ENCODE results near the gene CCDC61. TPM values are rescaled to one million over a fixed set of nuclear protein-coding genes. Genes with fewer than 3 reads are reported as not detected.

The CCDC61 gene
- polyA plus RNA-seq, 3 donors: 4.3 to 8.8 (median 6.1) TPM

DNA sequence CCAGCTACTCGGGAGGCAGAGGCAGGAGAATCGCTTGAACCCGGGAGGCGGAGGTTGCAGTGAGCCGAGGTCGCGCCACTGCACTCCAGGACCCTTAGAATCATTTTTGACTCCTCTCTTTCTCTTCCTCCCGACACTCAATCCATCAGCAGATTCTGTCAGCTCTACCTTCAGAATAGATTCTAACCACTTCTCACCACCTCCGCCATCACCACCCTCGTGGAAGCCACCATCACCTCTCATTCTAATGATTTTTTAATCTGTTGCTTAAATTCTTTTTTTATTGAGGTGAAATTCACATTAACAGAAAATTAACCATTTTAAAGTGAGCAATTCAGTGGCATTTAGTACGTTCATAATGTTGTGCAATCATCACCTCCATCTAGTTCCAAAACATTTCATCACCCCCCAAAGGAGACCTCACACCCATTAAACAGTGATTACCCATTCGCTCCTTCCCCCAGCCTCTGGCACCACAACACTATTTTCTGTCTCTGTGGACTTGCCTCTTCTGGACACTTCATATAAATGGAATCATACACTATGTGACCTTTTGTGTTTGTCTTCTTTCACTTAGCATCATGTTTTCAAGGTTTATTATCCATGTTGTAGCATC is 5.0 kb upstream of the CCDC61 start:
- Mint-ChIP-seq H3K27ac (no peak overlapping the region), H3K36me3 (no peaks in the 10 kb centered on the region), H3K9me3 (peaks cover 0 to 2% (median 0%) of the 10 kb centered on the region in 7 donors), H3K4me3 (peak overlapping the region in 1 of 2 donors; percentile 47), H3K4me1 (peaks cover 2% of the 10 kb centered on the region), H3K27me3 (ENCODE audit: low read depth in 3 of 3) (peaks cover 8 to 21% (median 19%) of the 10 kb centered on the region in 3 donors)
- 90% methylated on average over 9 of the region's 12 CpGs for WGBS (ENCODE audit: insufficient coverage)
- TF ChIP-seq CTCF (IDR thresholded peaks at IDR 0.05): no peak
- no peaks in the 10 kb centered on the region for H3K9me3 ChIP-seq (replicated peaks in 1 of 2; ENCODE audit: control insufficient read depth in 1 of 2, insufficient read depth in 1 of 2, low read length in 2 of 2)
- no peak overlapping the region for H3K27ac ChIP-seq (ENCODE audit: low read depth in 1 of 2, low read length in 2 of 2)
- DNase-seq: no peak
- H3K27me3 ChIP-seq (ENCODE audit: control insufficient read depth in 2 of 2, insufficient read depth in 2 of 2, low read length in 2 of 2): peaks cover 0 to 2% of the 10 kb centered on the region in 2 donors
- no peak overlapping the region for H3K4me2 ChIP-seq (replicated peaks; ENCODE audit: extremely low read depth, low read length, poor library complexity, severe bottlenecking)
- H3K9ac ChIP-seq (ENCODE audit: insufficient read depth, low read length, poor library complexity, severe bottlenecking): no peak overlapping the region
- H3K4me3 ChIP-seq (replicated peaks in 1 of 3; ENCODE audit: low read depth in 2 of 3, low read length in 3 of 3): no peak overlapping the region
- H4K20me1 ChIP-seq (ENCODE audit: insufficient read depth, low read length): no peaks in the 10 kb centered on the region
- intact Hi-C loops (cut with micrococcal nuclease): no loop called here
- H2AFZ ChIP-seq (ENCODE audit: insufficient read depth, low read depth, low read length, poor library complexity, severe bottlenecking): no peak overlapping the region
- H3K79me2 ChIP-seq (ENCODE audit: insufficient read depth, low read length): no peaks in the 10 kb centered on the region
- peaks cover 6 to 9% of the 10 kb centered on the region in 2 donors for H3K4me1 ChIP-seq (ENCODE audit: control insufficient read depth in 1 of 2, insufficient read depth in 2 of 2, low read length in 2 of 2)
- H3K36me3 ChIP-seq (replicated peaks in 1 of 2; ENCODE audit: control insufficient read depth in 1 of 2, insufficient read depth in 2 of 2, low read length in 2 of 2): no peaks in the 10 kb centered on the region

DNA sequence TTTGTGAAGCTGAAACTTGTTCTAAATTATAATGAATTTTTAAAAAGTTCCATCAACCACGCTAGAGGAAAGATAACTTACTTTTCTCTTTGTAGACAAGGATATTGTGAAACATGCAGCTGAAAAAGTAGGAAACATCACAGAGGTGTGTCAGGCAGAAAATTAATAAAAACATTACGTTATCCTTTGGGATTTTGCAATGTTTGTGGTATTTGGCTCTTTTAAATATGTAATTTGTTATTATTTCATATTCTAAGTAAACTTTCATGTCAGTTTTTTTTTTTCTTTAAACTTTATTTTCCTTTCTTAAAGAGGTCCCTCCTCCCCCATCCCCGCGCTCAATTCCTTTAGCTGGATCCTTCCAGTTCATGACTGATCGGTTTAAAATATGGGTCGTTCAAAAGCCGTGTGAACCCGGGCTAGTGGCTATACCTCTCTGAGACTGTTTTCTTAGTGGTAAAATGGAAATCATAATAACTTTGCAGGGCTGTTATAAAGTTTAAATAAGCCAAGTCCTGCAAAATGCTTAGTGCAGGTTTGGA is 740 bp upstream of the CCDC61 start:
- H4K20me1 ChIP-seq (ENCODE audit: insufficient read depth, low read length): peaks cover 4% of the 10 kb centered on the region
- Mint-ChIP-seq H3K36me3 (peaks cover 6 to 8% of the 10 kb centered on the region in 2 donors), H3K4me1 (peaks cover 7% of the 10 kb centered on the region), H3K4me3 (no peak overlapping the region), H3K27me3 (ENCODE audit: low read depth in 3 of 3) (peaks cover 8 to 12% (median 9%) of the 10 kb centered on the region in 3 donors), H3K9me3 (peaks cover 0 to 2% (median 0%) of the 10 kb centered on the region in 7 donors), H3K27ac (no peak overlapping the region)
- H3K36me3 ChIP-seq (replicated peaks in 1 of 2; ENCODE audit: control insufficient read depth in 1 of 2, insufficient read depth in 2 of 2, low read length in 2 of 2): no peaks in the 10 kb centered on the region
- H3K79me2 ChIP-seq (ENCODE audit: insufficient read depth, low read length): no peaks in the 10 kb centered on the region
- H3K27me3 ChIP-seq (ENCODE audit: control insufficient read depth in 2 of 2, insufficient read depth in 2 of 2, low read length in 2 of 2): no peaks in the 10 kb centered on the region
- intact Hi-C loops (cut with micrococcal nuclease): loop anchor here in 1 of 2 donors (2.0 kb wide), 1 partner anchor 132 kb away; the partner anchor contains the start of gene SYMPK
- H3K4me1 ChIP-seq (ENCODE audit: control insufficient read depth in 1 of 2, insufficient read depth in 2 of 2, low read length in 2 of 2): peaks cover 15 to 20% of the 10 kb centered on the region in 2 donors
- H3K27ac ChIP-seq (ENCODE audit: low read depth in 1 of 2, low read length in 2 of 2): no peak overlapping the region
- peak overlapping the region; percentile 77 for H2AFZ ChIP-seq (ENCODE audit: insufficient read depth, low read depth, low read length, poor library complexity, severe bottlenecking)
- peak in 1 of 3 donors; percentile 7 for DNase-seq
- H3K9me3 ChIP-seq (replicated peaks in 1 of 2; ENCODE audit: control insufficient read depth in 1 of 2, insufficient read depth in 1 of 2, low read length in 2 of 2): no peaks in the 10 kb centered on the region
- peak overlapping the region; percentile 37 for H3K9ac ChIP-seq (ENCODE audit: insufficient read depth, low read length, poor library complexity, severe bottlenecking)
- WGBS (ENCODE audit: insufficient coverage): no CpG with 5 or more reads among the region's 8 CpGs
- H3K4me3 ChIP-seq (replicated peaks in 1 of 3; ENCODE audit: low read depth in 2 of 3, low read length in 3 of 3): peak overlapping the region; percentile 23 to 91 (median 55)
- H3K4me2 ChIP-seq (replicated peaks; ENCODE audit: extremely low read depth, low read length, poor library complexity, severe bottlenecking): peak overlapping the region; percentile 97
- no peak for TF ChIP-seq CTCF (IDR thresholded peaks at IDR 0.05)
